Neural crest cell (in vitro differentiated cells): ENCODE measurements around the gene ANKRD35. TPM values are rescaled to one million over a fixed set of nuclear protein-coding genes. Genes with fewer than 3 reads are reported as not detected.

Experiments
- DNase-seq: peaks from one replicate; pipeline ENCODE4 v3.0.0; 2021; ENCODE audit warnings: low read depth, mixed read lengths, low spot score
- H3K27ac Mint-ChIP-seq: one replicate; pipeline ENCODE4 v1.8.0; 2021; ENCODE audit warnings: mild to moderate bottlenecking, mixed read lengths; ENCODE audit not compliant: unreplicated experiment
- H3K27me3 Mint-ChIP-seq: 2 replicates; pipeline ENCODE4 v1.8.0; 2021; ENCODE audit warnings: low read depth, mild to moderate bottlenecking, mixed read lengths
- H3K36me3 Mint-ChIP-seq: 2 replicates; pipeline ENCODE4 v1.8.0; 2021; ENCODE audit warnings: low read depth, mild to moderate bottlenecking, mixed read lengths
- H3K4me1 Mint-ChIP-seq: 2 replicates; pipeline ENCODE4 v1.8.0; 2021; ENCODE audit warnings: mixed read lengths
- H3K4me3 Mint-ChIP-seq: one replicate; pipeline ENCODE4 v1.8.0; 2021; ENCODE audit warnings: mild to moderate bottlenecking, mixed read lengths
- H3K9me3 Mint-ChIP-seq: 2 replicates; pipeline ENCODE4 v1.8.0; 2021; ENCODE audit warnings: mixed read lengths
- CTCF ChIP-seq: fragments of 200-600 bp; sonication (generic); conservative IDR thresholded peaks from 2 replicates; pipeline ENCODE4 v1.5.0; 2021; ENCODE audit warnings: antibody characterized with exemption, mild to moderate bottlenecking
- total RNA-seq: library from RNA; stranded (reverse); gene quantifications from 2 replicates; pipeline ENCODE4 v1.2.1, GENCODE V29; 2021

The ANKRD35 gene
- total RNA-seq, 1 donor from 2014 or later, result 0.07 TPM

GRCh38 chr1:145916745-145917144 is 31.1 kb upstream of the ANKRD35 start:
- no peaks in the 10 kb centered on the region for H3K36me3 Mint-ChIP-seq
- no peak overlapping the region for H3K27ac Mint-ChIP-seq
- no peak for TF ChIP-seq CTCF
- H3K27me3 Mint-ChIP-seq, result no peaks in the 10 kb centered on the region
- no peak for DNase-seq
- H3K4me1 Mint-ChIP-seq, result peaks cover 28% of the 10 kb centered on the region
- H3K9me3 Mint-ChIP-seq, result no peaks in the 10 kb centered on the region
- peak overlapping the region; percentile 99 for H3K4me3 Mint-ChIP-seq

GRCh38 chr1:145912128-145912641 is 26.5 kb upstream of the ANKRD35 start:
- Mint-ChIP-seq H3K27me3 (no peaks in the 10 kb centered on the region), H3K9me3 (no peaks in the 10 kb centered on the region), H3K4me1 (peaks cover 8% of the 10 kb centered on the region), H3K27ac (no peak overlapping the region), H3K36me3 (no peaks in the 10 kb centered on the region), H3K4me3 (no peak overlapping the region)
- DNase-seq, result no peak
- no peak for TF ChIP-seq CTCF

- Mint-ChIP-seq H3K4me3 (no peak overlapping the region), H3K4me1 (peaks cover 4% of the 10 kb centered on the region), H3K36me3 (no peaks in the 10 kb centered on the region), H3K27me3 (no peaks in the 10 kb centered on the region), H3K9me3 (no peaks in the 10 kb centered on the region), H3K27ac (no peak overlapping the region)
- no peak for DNase-seq
- TF ChIP-seq CTCF, result no peak
Measured at GRCh38 chr1:145908653-145909052, 23.0 kb upstream of the ANKRD35 start.

GRCh38 chr1:145906954-145907753 is 21.5 kb upstream of the ANKRD35 start:
- Mint-ChIP-seq H3K4me3 (no peak overlapping the region), H3K27me3 (no peaks in the 10 kb centered on the region), H3K4me1 (peaks cover 4% of the 10 kb centered on the region), H3K9me3 (no peaks in the 10 kb centered on the region), H3K36me3 (no peaks in the 10 kb centered on the region), H3K27ac (no peak overlapping the region)
- no peak for TF ChIP-seq CTCF
- DNase-seq, result no peak

- H3K4me1 Mint-ChIP-seq, result peaks cover 21% of the 10 kb centered on the region
- no peak overlapping the region for H3K27ac Mint-ChIP-seq
- no peak for TF ChIP-seq CTCF
- no peaks in the 10 kb centered on the region for H3K36me3 Mint-ChIP-seq
- H3K27me3 Mint-ChIP-seq, result peaks cover 3% of the 10 kb centered on the region
- no peaks in the 10 kb centered on the region for H3K9me3 Mint-ChIP-seq
- DNase-seq, result no peak
- no peak overlapping the region for H3K4me3 Mint-ChIP-seq
Measured at GRCh38 chr1:145901312-145902021, 15.8 kb upstream of the ANKRD35 start.
